Measurements from ENCODE around the gene RPL3.

- TF ChIP-seq CTCF (IDR thresholded peaks at IDR 0.05): no peak
- TF ChIP-seq POLR2A (IDR thresholded peaks at IDR 0.05): no peak
Observed at GRCh38 chr22:39350757-39351688, 31.6 kb upstream of the RPL3 start.

Measured in testis (tissue), 2 donors.